ENCODE measurements around the gene NR3C2. TPM values are rescaled to one million over a fixed set of nuclear protein-coding genes. Genes with fewer than 3 reads are reported as not detected.

Gene NR3C2
- total RNA-seq, 1 donor from 2014 or later = 2.7 TPM

GRCh38 chr4:148310756-148311155, 131.5 kb downstream of the NR3C2 start:
- no peaks in the 10 kb centered on the region for H3K27me3 Mint-ChIP-seq
- no peaks in the 10 kb centered on the region for H3K9me3 Mint-ChIP-seq (ENCODE audit: low read depth)
- H3K4me3 Mint-ChIP-seq (ENCODE audit: low read depth) = no peak overlapping the region
- no peaks in the 10 kb centered on the region for H3K36me3 Mint-ChIP-seq (ENCODE audit: insufficient read depth)
- TF ChIP-seq CTCF (IDR thresholded peaks at IDR 0.05; ENCODE audit: unreplicated experiment) = no peak
- no peak overlapping the region for H3K27ac Mint-ChIP-seq
- no peak for DNase-seq (ENCODE audit: low spot score, unreplicated experiment)
- no peaks in the 10 kb centered on the region for H3K4me1 Mint-ChIP-seq (ENCODE audit: low read depth)

DNA sequence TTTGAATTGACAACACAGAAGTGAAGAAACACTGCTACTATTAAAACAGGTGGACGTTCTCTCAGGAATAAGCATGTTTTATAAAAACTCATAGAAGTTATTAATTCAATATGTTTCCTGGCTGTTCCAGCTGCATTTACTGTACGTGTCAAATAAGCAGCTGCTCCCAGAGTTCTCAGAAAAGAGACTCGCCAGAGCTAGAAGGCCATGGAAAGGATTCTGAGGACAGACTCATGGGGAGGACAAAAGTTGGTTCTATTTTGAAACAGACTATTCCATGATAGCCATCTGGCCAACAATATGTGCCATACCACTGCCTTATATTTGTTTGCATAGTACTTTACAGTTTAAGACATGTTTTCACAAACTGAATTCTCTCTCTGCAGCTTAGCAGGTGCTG, 136.5 kb downstream of the NR3C2 start:
- no peak overlapping the region for H3K27ac Mint-ChIP-seq
- DNase-seq (ENCODE audit: low spot score, unreplicated experiment) = no peak
- peaks cover 10% of the 10 kb centered on the region for H3K9me3 Mint-ChIP-seq (ENCODE audit: low read depth)
- H3K4me3 Mint-ChIP-seq (ENCODE audit: low read depth) = no peak overlapping the region
- TF ChIP-seq CTCF (IDR thresholded peaks at IDR 0.05; ENCODE audit: unreplicated experiment) = no peak
- peaks cover 2% of the 10 kb centered on the region for H3K36me3 Mint-ChIP-seq (ENCODE audit: insufficient read depth)
- H3K27me3 Mint-ChIP-seq = no peaks in the 10 kb centered on the region
- no peaks in the 10 kb centered on the region for H3K4me1 Mint-ChIP-seq (ENCODE audit: low read depth)

DNA sequence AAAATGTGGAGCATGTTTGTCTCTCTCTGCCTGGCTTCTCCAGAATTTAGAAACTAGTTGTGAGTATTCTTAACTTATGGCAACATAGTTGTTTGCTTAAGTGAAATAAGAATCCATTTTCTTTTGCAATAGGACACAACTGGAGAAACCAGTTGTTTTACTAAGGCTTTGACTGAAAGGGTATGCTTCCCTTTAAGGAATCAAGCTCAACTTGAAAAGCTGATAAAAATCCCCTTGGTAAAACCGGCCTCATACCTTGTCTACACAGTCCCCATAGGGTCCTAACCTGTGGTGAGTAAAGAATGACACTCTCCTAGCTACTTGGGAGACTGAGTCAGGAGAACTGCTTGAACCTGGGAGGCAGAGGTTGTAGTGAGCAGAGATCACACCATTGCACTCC, 139.8 kb downstream of the NR3C2 start:
- peaks cover 17% of the 10 kb centered on the region for H3K9me3 Mint-ChIP-seq (ENCODE audit: low read depth)
- H3K27me3 Mint-ChIP-seq = no peaks in the 10 kb centered on the region
- no peak for TF ChIP-seq CTCF (IDR thresholded peaks at IDR 0.05; ENCODE audit: unreplicated experiment)
- no peak overlapping the region for H3K27ac Mint-ChIP-seq
- peaks cover 6% of the 10 kb centered on the region for H3K36me3 Mint-ChIP-seq (ENCODE audit: insufficient read depth)
- no peak overlapping the region for H3K4me3 Mint-ChIP-seq (ENCODE audit: low read depth)
- no peaks in the 10 kb centered on the region for H3K4me1 Mint-ChIP-seq (ENCODE audit: low read depth)
- no peak for DNase-seq (ENCODE audit: low spot score, unreplicated experiment)

DNA sequence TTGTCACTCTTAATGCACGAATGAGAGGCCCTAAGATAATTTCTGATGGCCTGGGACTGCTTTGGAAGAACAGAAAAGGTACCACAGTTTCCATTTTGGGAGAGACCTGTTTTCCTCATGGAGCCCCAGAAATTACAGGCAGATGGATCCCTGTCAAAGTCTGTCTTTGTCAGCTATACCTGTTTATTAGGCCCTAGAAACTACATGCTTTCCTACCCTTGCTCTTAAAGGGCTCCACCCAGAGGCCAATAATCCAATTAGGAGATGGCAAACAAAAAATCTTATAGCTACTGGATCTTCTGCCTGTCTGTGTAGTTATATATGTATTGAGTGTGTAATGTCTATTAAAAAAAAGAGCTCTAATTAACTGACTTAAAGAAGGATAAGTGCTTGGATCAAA, 141.3 kb downstream of the NR3C2 start:
- H3K27ac Mint-ChIP-seq = no peak overlapping the region
- no peak for DNase-seq (ENCODE audit: low spot score, unreplicated experiment)
- H3K4me1 Mint-ChIP-seq (ENCODE audit: low read depth) = no peaks in the 10 kb centered on the region
- H3K36me3 Mint-ChIP-seq (ENCODE audit: insufficient read depth) = peaks cover 6% of the 10 kb centered on the region
- no peak overlapping the region for H3K4me3 Mint-ChIP-seq (ENCODE audit: low read depth)
- H3K27me3 Mint-ChIP-seq = no peaks in the 10 kb centered on the region
- peaks cover 17% of the 10 kb centered on the region for H3K9me3 Mint-ChIP-seq (ENCODE audit: low read depth)
- TF ChIP-seq CTCF (IDR thresholded peaks at IDR 0.05; ENCODE audit: unreplicated experiment) = no peak

DNA sequence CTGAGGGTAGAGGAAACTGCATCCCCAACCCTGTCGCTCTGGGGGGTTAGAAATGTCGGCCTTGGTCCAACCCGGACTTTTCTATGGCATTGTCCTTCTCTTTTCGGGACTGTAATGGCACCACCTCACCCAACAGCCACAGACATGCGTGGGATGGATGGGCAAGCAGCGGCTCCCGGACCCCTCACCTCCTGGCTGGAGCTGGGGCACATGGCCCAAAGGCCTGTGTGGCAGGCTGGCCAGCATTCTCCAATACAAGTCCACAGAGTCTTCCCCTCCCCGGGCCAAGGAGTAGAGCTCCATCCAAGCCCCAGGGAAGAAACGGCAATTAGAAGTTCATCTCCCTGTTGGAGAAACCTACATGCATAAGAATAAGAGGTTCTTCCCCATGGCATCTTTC, 142.9 kb downstream of the NR3C2 start:
- no peak for DNase-seq (ENCODE audit: low spot score, unreplicated experiment)
- Mint-ChIP-seq H3K27me3 (no peaks in the 10 kb centered on the region), H3K27ac (no peak overlapping the region), H3K4me3 (ENCODE audit: low read depth) (no peak overlapping the region), H3K36me3 (ENCODE audit: insufficient read depth) (peaks cover 6% of the 10 kb centered on the region), H3K9me3 (ENCODE audit: low read depth) (peaks cover 21% of the 10 kb centered on the region), H3K4me1 (ENCODE audit: low read depth) (no peaks in the 10 kb centered on the region)
- no peak for TF ChIP-seq CTCF (IDR thresholded peaks at IDR 0.05; ENCODE audit: unreplicated experiment)
